Hepatocyte (in vitro differentiated cells): Measurements from ENCODE around the gene STK17B.

Experiments used
- EZH2 ChIP-seq: fragments of 200-600 bp; sonication (generic); IDR thresholded peaks from 2 replicates; pipeline ENCODE4 v1.6.1; 2016; ENCODE audit warnings: antibody characterized with exemption, mild to moderate bottlenecking, borderline replicate concordance
- EZH2phosphoT487 ChIP-seq: fragments of 200-600 bp; sonication (generic); IDR thresholded peaks from one replicate; pipeline ENCODE4 v1.6.1; 2018; ENCODE audit warnings: antibody characterized with exemption, mild to moderate bottlenecking, low read depth, moderate library complexity; ENCODE audit not compliant: unreplicated experiment, severe bottlenecking
- TF ChIP-seq, protein P1 (sequence below): fragments of 200-600 bp; sonication (generic); IDR thresholded peaks from 2 replicates; pipeline ENCODE4 v1.5.1; 2016; ENCODE audit warnings: antibody characterized with exemption, mild to moderate bottlenecking; ENCODE audit not compliant: poor library complexity

DNA sequence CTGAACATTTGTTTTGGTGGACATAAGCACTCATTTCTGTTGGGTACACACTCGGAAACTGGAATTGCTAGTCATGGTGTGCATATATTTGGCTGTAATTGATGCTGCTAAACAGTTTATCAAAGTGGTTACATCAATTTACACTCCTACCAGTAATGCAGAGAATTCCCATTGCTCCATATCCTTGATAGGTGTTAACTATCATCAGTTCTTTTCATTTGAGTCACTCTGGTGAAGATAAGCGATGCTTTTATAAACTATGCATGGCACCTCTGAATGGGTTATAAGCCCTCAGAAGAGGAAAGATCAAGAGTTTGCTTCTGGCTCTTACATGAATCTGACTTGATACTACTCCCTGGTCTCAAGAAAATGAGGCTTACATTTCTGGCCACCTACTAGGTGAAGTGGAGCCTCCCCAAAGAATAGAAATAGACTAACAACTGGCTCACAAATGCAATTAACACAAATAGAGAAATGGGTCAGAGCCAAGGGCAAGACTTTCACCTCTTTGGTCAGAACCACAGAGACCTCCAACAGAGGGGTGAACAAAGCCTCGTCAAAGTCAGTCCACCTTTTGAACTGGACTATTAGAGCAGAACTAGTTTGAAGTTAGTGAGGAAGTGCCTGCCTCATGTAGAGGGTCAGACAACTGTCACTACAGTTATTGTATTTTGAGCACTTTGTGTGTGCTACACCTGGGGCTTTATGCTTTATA lies 15.0 kb upstream of the STK17B start:
- TF ChIP-seq, protein P1, sequence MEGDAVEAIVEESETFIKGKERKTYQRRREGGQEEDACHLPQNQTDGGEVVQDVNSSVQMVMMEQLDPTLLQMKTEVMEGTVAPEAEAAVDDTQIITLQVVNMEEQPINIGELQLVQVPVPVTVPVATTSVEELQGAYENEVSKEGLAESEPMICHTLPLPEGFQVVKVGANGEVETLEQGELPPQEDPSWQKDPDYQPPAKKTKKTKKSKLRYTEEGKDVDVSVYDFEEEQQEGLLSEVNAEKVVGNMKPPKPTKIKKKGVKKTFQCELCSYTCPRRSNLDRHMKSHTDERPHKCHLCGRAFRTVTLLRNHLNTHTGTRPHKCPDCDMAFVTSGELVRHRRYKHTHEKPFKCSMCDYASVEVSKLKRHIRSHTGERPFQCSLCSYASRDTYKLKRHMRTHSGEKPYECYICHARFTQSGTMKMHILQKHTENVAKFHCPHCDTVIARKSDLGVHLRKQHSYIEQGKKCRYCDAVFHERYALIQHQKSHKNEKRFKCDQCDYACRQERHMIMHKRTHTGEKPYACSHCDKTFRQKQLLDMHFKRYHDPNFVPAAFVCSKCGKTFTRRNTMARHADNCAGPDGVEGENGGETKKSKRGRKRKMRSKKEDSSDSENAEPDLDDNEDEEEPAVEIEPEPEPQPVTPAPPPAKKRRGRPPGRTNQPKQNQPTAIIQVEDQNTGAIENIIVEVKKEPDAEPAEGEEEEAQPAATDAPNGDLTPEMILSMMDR: no peak
- TF ChIP-seq EZH2 (no peak), EZH2phosphoT487 (no peak)
